OCI-LY1 (cell line): Measurements from ENCODE around the gene ZBTB21.

Experiments used
- H2AFZ ChIP-seq: fragments of 200-600 bp; sonication (generic), shearing (Covaris generic); 2 replicates; pipeline ENCODE4 v1.6.0; 2014; ENCODE audit warnings: antibody characterized with exemption, mild to moderate bottlenecking, low read length
- H3F3A ChIP-seq: fragments of 200-600 bp; sonication (generic), shearing (Covaris generic); 2 replicates; pipeline ENCODE4 v1.6.0; 2014; ENCODE audit warnings: mild to moderate bottlenecking, antibody characterized with exemption, low read length, moderate library complexity; ENCODE audit not compliant: insufficient read depth
- H3K27ac ChIP-seq: fragments of 200-600 bp; sonication (generic); 2 replicates; pipeline ENCODE4 v1.5.1; 2014; ENCODE audit warnings: low read length, mixed run types, mild to moderate bottlenecking, low read depth; ENCODE audit not compliant: poor library complexity, severe bottlenecking
- H3K27me3 ChIP-seq: fragments of 200-600 bp; sonication (generic); 2 replicates; pipeline ENCODE4 v1.6.0; 2014; ENCODE audit warnings: antibody characterized with exemption, mild to moderate bottlenecking, low read length, moderate library complexity; ENCODE audit not compliant: insufficient read depth
- H3K36me3 ChIP-seq: fragments of 200-600 bp; sonication (generic); 2 replicates; pipeline ENCODE4 v1.6.1; 2014; ENCODE audit warnings: mild to moderate bottlenecking, antibody characterized with exemption, low read length, moderate library complexity, mixed read lengths; ENCODE audit not compliant: insufficient read depth
- H3K4me1 ChIP-seq: fragments of 200-600 bp; sonication (generic); 2 replicates; pipeline ENCODE4 v1.5.1; 2014; ENCODE audit warnings: mild to moderate bottlenecking, low read length, moderate library complexity; ENCODE audit not compliant: insufficient read depth, severe bottlenecking
- H3K4me2 ChIP-seq: fragments of 200-600 bp; sonication (generic), shearing (Covaris generic); 2 replicates; pipeline ENCODE4 v1.6.1; 2014; ENCODE audit warnings: low read length
- H3K4me3 ChIP-seq: fragments of 200-600 bp; sonication (generic); 2 replicates; pipeline ENCODE4 v1.5.1; 2014; ENCODE audit warnings: low read length, low read depth, mild to moderate bottlenecking, mixed read lengths; ENCODE audit not compliant: poor library complexity, severe bottlenecking
- H3K79me2 ChIP-seq: fragments of 200-600 bp; shearing (Covaris generic); 2 replicates; pipeline ENCODE4 v1.6.1; 2016; ENCODE audit warnings: mixed run types, low read length, mixed read lengths; ENCODE audit not compliant: insufficient read depth
- H3K9ac ChIP-seq: fragments of 200-600 bp; sonication (generic), shearing (Covaris generic); 2 replicates; pipeline ENCODE4 v1.6.1; 2014; ENCODE audit warnings: mild to moderate bottlenecking, low read length, mixed read lengths
- H3K9me2 ChIP-seq: fragments of 200-600 bp; sonication (generic), shearing (Covaris generic); 2 replicates; pipeline ENCODE4 v1.6.1; 2014; ENCODE audit warnings: low read depth, mild to moderate bottlenecking, low read length, mixed read lengths
- H3K9me3 ChIP-seq: fragments of 200-600 bp; shearing (Covaris generic); 2 replicates; pipeline ENCODE4 v1.6.1; 2014; ENCODE audit warnings: low read length, mixed read lengths
- H4K20me1 ChIP-seq: fragments of 200-600 bp; sonication (generic), shearing (Covaris generic); 2 replicates; pipeline ENCODE4 v1.6.0; 2016; ENCODE audit warnings: mild to moderate bottlenecking, low read length; ENCODE audit not compliant: insufficient read depth
- EZH2 ChIP-seq: fragments of 200-600 bp; sonication (generic), shearing (Covaris generic); IDR thresholded peaks from 2 replicates; pipeline ENCODE4 v1.8.0; 2017; ENCODE audit warnings: borderline replicate concordance, mixed run types, mild to moderate bottlenecking, antibody characterized with exemption, low read length, moderate library complexity, mixed read lengths
- TF ChIP-seq, protein P1 (sequence below): fragments of 200-600 bp; sonication (generic), shearing (Covaris generic); IDR thresholded peaks from 2 replicates; pipeline ENCODE4 v1.5.1; 2017; ENCODE audit warnings: mild to moderate bottlenecking, antibody characterized with exemption, low read length, moderate library complexity, mixed read lengths

The ZBTB21 gene

DNA sequence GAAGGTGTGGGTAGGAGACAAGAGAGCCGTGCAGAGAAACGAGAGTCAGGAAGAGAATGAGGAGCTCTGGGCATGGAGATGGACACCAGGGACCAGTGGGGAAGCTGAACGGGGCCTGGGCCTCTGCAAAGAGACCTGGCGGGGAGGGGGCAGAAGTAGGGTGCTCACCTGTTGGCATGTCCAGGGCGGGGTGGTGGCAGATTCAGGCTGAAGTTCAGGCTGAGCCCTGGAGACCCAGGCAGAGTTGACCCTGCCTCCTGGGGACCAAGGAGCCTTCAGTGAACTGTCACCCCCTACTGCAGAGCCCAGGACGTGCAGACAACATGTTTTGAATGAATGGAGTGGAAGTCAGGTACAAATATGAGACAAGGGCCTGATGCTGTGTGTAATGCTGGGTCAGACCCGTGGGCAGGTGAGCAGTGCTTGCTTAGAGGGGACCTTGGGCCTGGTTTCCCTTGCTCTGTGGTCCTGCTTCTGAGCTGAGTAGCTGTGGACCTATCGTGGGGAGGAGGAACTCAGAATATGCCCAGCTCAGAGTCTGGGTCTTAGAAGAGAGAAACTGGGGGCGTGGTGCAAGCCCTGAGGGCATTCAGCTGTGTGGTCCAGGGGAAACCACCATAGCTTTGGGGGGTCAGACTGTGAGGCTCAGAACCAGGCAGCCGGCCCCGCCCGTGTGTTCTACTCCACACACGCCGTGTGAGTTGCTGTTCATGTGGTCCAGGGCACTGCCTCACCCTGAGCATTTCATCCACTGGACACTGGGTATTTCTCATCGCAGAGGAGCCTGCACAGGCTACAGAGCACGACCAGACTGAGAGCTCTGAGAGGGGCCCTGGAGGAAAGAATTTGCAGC is 39.6 kb upstream of the ZBTB21 start:
- H3K9me3 ChIP-seq: no peaks in the 10 kb centered on the region
- H3K27me3 ChIP-seq: peaks cover 6% of the 10 kb centered on the region; the same call in 1 of the 2 replicates
- H3K27ac ChIP-seq: no peak overlapping the region
- H3K36me3 ChIP-seq: no peaks in the 10 kb centered on the region
- H3K79me2 ChIP-seq: no peaks in the 10 kb centered on the region
- no peaks in the 10 kb centered on the region for H3F3A ChIP-seq
- H3K4me2 ChIP-seq: no peak overlapping the region
- H2AFZ ChIP-seq: no peak overlapping the region
- no peaks in the 10 kb centered on the region for H3K9me2 ChIP-seq
- no peaks in the 10 kb centered on the region for H4K20me1 ChIP-seq
- H3K9ac ChIP-seq: no peak overlapping the region
- TF ChIP-seq, protein P1, sequence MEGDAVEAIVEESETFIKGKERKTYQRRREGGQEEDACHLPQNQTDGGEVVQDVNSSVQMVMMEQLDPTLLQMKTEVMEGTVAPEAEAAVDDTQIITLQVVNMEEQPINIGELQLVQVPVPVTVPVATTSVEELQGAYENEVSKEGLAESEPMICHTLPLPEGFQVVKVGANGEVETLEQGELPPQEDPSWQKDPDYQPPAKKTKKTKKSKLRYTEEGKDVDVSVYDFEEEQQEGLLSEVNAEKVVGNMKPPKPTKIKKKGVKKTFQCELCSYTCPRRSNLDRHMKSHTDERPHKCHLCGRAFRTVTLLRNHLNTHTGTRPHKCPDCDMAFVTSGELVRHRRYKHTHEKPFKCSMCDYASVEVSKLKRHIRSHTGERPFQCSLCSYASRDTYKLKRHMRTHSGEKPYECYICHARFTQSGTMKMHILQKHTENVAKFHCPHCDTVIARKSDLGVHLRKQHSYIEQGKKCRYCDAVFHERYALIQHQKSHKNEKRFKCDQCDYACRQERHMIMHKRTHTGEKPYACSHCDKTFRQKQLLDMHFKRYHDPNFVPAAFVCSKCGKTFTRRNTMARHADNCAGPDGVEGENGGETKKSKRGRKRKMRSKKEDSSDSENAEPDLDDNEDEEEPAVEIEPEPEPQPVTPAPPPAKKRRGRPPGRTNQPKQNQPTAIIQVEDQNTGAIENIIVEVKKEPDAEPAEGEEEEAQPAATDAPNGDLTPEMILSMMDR: no peak; the same call in 1 of the 2 replicates
- no peak for TF ChIP-seq EZH2
- H3K4me1 ChIP-seq: no peaks in the 10 kb centered on the region
- H3K4me3 ChIP-seq: no peak overlapping the region

GRCh38 chr21:42048870-42049577 is 38.9 kb upstream of the ZBTB21 start:
- H2AFZ ChIP-seq: no peak overlapping the region
- no peaks in the 10 kb centered on the region for H3F3A ChIP-seq
- no peak overlapping the region for H3K4me2 ChIP-seq
- H3K4me3 ChIP-seq: no peak overlapping the region
- 0 out of 2 replicates have a peak, but pooled peaks cover 6% of the 10 kb centered on the region for H3K27me3 ChIP-seq
- H4K20me1 ChIP-seq: no peaks in the 10 kb centered on the region
- H3K27ac ChIP-seq: no peak overlapping the region
- no peaks in the 10 kb centered on the region for H3K79me2 ChIP-seq
- no peak for TF ChIP-seq EZH2
- TF ChIP-seq, protein P1: no peak
- H3K9ac ChIP-seq: no peak overlapping the region
- H3K4me1 ChIP-seq: no peaks in the 10 kb centered on the region
- no peaks in the 10 kb centered on the region for H3K9me3 ChIP-seq
- no peaks in the 10 kb centered on the region for H3K9me2 ChIP-seq
- no peaks in the 10 kb centered on the region for H3K36me3 ChIP-seq

DNA sequence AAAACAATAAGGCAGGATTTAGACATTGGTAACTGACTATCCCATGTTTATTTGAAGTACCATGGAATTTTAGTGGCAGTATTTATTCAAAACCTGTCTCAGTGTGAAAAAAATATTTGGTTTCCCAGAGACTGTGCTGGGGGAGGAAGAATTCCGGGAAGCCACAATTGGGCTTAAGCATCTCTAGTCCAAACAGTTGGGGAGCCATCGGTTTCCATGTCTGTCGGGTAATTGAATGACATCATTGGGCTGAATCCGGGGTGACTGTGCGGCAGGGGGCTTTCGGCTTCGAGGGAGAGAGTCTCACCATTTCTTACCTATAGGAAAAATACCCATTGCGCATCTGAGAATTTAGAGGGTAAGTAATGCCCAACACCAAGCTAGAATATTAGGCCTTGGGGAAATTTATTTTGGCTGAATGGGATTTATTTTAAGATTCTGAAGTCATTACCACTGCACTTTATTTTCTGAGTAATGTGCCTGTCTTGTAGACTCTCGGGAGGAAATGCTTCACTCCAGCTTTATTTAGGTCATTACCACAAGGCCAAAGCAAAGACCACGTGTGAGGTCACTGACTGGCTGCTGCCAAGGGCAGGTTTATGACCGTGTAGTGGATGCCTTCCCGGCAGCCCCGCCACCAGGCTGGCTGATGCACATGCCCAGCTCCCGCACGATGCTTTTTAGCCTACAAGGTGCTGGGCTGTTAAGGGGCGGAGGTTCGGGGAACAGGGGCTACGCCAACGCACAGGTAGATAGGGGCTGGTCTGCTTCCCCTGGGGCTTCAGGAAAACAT is 37.9 kb upstream of the ZBTB21 start:
- no peaks in the 10 kb centered on the region for H3K9me2 ChIP-seq
- H3K9me3 ChIP-seq: no peaks in the 10 kb centered on the region
- H2AFZ ChIP-seq: no peak overlapping the region
- no peaks in the 10 kb centered on the region for H3F3A ChIP-seq
- H3K9ac ChIP-seq: no peak overlapping the region
- H3K4me1 ChIP-seq: no peaks in the 10 kb centered on the region
- H3K27me3 ChIP-seq: 0 out of 2 replicates have a peak, but pooled peaks cover 6% of the 10 kb centered on the region
- H3K36me3 ChIP-seq: no peaks in the 10 kb centered on the region
- H3K4me3 ChIP-seq: no peak overlapping the region
- TF ChIP-seq EZH2: no peak
- TF ChIP-seq, protein P1: no peak
- no peaks in the 10 kb centered on the region for H3K79me2 ChIP-seq
- no peak overlapping the region for H3K27ac ChIP-seq
- H3K4me2 ChIP-seq: no peak overlapping the region
- H4K20me1 ChIP-seq: no peaks in the 10 kb centered on the region
